Fibroblast of mammary gland (primary cell): ENCODE measurements around the gene CIBAR2.

Experiments
- DNase-seq: peaks from one replicate; pipeline ENCODE4 v3.0.0-alpha.2; 2010; ENCODE audit warnings: low read depth
- H3K4me3 ChIP-seq: 2 replicates; pipeline ENCODE4 v1.5.1; 2011; ENCODE audit warnings: low read depth, mild to moderate bottlenecking, low read length, moderate library complexity; ENCODE audit not compliant: control insufficient read depth
- TF ChIP-seq, protein P1 (sequence below): conservative IDR thresholded peaks from 2 replicates; pipeline ENCODE4 v1.5.1; 2011; ENCODE audit warnings: low read depth, low read length, inconsistent platforms; ENCODE audit not compliant: control insufficient read depth, insufficient read depth

CIBAR2 gene

DNA sequence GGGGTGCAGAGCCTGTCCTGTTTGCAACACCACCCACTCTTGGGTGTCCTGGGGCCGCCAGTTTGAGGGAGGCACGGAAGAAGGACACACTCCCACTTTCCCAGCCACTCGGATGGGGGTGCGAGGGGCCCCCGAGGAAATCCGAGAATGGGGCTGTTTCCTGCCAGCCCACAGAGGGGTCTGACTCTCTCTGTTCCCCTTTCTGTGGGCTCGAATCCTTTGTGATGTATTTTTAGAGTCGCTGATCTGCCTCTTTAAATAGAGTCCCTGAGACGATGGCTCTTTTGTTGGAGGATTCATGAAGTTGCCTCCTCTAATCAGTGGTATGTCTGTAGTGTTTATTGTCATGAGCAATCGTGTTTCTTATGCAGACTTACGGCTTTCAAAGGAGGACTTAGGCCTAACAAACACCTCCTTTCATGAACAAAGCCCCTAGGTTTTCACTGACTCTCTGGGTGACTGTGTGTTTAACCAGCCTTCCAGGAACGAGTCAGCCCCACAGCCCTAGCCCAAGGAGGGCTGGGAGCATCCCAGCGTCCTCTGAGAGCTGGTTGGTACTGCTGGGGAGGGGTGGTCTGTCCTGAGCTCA is 29.1 kb downstream of the CIBAR2 start:
- no peak for DNase-seq
- no peak overlapping the region for H3K4me3 ChIP-seq
- TF ChIP-seq, protein P1, sequence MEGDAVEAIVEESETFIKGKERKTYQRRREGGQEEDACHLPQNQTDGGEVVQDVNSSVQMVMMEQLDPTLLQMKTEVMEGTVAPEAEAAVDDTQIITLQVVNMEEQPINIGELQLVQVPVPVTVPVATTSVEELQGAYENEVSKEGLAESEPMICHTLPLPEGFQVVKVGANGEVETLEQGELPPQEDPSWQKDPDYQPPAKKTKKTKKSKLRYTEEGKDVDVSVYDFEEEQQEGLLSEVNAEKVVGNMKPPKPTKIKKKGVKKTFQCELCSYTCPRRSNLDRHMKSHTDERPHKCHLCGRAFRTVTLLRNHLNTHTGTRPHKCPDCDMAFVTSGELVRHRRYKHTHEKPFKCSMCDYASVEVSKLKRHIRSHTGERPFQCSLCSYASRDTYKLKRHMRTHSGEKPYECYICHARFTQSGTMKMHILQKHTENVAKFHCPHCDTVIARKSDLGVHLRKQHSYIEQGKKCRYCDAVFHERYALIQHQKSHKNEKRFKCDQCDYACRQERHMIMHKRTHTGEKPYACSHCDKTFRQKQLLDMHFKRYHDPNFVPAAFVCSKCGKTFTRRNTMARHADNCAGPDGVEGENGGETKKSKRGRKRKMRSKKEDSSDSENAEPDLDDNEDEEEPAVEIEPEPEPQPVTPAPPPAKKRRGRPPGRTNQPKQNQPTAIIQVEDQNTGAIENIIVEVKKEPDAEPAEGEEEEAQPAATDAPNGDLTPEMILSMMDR: no peak

DNA sequence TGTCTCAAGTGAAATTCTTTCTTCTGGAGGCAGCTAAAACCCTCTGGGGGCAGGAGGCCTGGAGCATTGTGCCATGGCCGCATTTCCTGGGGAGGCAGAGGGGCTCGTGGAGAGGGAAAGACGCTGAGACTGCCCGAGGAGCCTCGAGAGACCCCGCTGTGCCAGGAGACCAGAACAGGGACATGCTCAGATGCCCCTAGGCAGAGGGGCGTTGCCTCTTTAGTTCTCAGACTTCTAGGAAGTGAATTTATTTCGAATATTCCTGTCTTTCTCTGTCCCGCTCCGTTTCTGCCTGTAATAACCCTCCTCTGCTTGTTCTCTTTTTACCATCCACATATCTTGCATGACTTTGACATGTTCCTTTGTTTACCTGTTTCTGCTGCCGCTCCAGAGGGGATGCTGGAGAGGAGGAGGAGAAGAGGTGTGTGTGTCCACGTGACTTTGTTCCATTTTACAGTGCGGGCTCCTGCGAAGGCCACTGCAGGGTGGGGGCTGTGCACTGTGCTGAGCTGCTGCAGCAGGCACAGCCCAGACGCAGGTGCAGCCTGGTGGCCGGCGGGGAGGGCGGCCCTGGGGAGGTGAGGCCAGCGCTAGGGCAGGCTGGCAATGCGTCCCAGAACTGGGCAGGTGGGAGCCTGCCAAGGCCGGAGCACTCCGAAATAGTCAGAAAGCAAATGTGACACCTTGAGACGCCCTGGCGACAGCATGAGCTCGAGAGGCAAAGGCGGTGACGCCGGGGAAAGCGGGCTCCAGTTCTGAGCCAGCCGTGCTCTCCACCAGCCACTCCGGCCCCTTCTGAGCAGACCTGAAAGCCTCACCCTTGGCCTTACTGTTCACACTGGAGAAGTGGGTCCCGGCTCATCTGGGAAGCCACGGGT is 29.9 kb downstream of the CIBAR2 start:
- TF ChIP-seq, protein P1: no peak
- no peak overlapping the region for H3K4me3 ChIP-seq

DNA sequence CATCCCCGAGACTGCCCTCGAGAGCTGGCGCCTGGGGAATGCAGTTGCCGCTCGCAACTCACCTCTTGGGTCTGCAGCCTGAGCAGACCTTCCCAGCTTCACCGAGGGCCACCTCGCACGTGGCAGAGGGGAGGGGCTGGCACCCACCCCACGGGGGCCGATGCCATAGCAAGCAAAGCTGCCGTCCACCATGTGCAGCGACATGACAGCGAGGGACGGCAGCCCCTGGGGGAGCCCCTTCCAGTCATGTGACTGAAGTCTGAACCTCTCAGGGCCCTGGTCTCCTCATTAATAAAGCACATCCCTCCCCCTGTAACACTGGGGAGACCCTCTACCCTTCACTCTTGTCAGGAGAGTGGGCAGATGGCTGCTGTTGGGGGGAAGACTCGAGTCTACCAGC is 30.5 kb downstream of the CIBAR2 start:
- TF ChIP-seq, protein P1: no peak
- H3K4me3 ChIP-seq: no peak overlapping the region
- DNase-seq: no peak

More for the DNA sequence above, 29.9 kb downstream of the CIBAR2 start:
- DNase-seq: no peak

DNA sequence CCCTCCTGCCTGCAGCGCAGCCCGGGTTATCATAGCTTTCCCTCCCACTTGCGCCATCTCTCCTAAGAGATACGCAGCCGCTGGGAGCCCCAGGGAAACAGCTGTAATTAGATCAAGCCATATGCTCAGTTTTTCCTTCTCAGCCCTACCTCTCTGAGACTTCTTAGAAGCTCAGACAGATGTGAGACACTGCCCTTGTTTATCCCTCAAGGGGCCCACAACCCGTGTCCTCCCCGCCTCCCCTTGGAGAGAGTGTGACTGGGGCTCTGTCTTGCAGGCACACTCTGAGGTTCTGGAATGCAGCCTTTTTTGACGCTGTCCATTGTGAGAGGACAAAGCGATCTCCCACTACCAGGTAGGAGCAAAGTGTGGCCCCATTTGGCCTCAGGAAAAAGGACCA is 31.2 kb downstream of the CIBAR2 start:
- DNase-seq: no peak
- no peak overlapping the region for H3K4me3 ChIP-seq
- TF ChIP-seq, protein P1: no peak

DNA sequence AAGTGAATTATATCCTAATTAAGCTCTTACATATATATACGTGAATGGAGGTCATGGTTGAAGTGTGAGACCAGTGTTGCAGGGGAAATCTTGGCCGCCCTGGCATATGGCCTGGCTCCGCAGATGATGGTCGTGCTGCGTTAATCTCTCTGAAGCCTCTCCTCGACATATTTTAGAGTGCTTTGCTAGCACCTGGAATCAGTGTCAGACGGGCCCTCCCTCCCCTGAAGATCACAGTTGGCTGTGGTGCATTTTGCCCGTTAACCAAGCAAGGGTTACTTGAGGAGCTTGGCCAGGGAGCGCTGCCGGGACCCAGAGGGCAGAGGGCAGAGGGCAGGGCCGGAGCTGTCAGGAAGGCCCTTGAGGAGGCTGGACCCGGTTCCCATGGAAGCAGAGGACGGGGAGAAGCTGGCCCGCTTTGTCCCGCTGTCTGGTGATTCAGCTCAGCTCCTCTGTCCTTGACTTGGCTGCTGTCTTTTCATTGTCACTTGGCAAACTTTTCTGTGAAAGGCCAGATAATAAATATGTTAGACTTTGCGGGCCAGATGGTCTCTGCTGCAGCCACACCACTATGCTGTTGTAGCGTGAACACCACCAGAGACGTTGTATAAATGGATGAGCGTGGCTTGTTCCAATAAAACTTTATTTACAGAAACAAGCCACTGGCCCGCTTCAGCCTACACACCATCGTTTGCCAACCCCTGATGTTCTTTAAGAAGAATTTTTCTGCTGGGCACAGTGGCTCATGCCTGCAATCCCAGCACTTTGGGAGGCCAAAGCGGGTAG is 32.3 kb downstream of the CIBAR2 start:
- H3K4me3 ChIP-seq: no peak overlapping the region
- TF ChIP-seq, protein P1: no peak
- no peak for DNase-seq

DNA sequence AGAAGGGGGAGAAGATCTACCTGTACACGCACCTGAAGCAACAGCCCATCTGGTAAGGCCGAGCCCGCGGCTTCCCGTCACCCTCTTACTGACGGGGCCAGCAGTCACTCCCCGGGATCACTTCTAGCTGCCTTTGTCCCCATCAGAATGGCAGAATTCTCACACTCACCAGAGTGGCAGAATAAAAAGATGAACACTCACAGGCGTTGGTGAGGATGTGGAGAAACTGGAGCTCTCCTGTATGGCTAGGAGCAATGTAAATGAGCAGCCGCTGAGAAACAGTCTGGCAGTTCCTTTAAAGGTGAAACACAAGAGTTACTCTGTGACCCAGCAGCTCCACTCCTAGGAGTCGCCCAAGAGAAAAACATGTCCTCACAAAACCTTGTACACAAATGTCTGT is 33.3 kb downstream of the CIBAR2 start:
- TF ChIP-seq, protein P1: no peak
- H3K4me3 ChIP-seq: no peak overlapping the region
- DNase-seq: no peak
